Mesothelial cell of epicardium (in vitro differentiated cells): Measurements from ENCODE around the gene NEU1. TPM values are rescaled to one million over a fixed set of nuclear protein-coding genes. Genes with fewer than 3 reads are reported as not detected.
"Not testable (repeated sequence)": the region's sequence is repeated elsewhere in the genome, so short reads cannot be mapped to it uniquely, and the experiment has no call there.

Experiments used
- DNase-seq, 2 experiments: peaks; one replicate each; pipeline ENCODE4 v3.0.0; 2021; ENCODE audit warnings: low spot score in 2 of 2; ENCODE audit not compliant: unreplicated experiment in 2 of 2
- H3K27ac Mint-ChIP-seq: 2 replicates; pipeline ENCODE4 v1.8.0; 2021; ENCODE audit warnings: mixed read lengths
- H3K27me3 Mint-ChIP-seq: 2 replicates; pipeline ENCODE4 v1.8.0; 2021; ENCODE audit warnings: low read depth, mixed read lengths
- H3K36me3 Mint-ChIP-seq: 2 replicates; pipeline ENCODE4 v1.8.0; 2021; ENCODE audit warnings: mixed read lengths
- H3K4me1 Mint-ChIP-seq: 2 replicates; pipeline ENCODE4 v1.8.0; 2021; ENCODE audit warnings: mixed read lengths
- H3K4me3 Mint-ChIP-seq: 2 replicates; pipeline ENCODE4 v1.8.0; 2021; ENCODE audit warnings: mild to moderate bottlenecking, moderate library complexity, mixed read lengths
- H3K9me3 Mint-ChIP-seq: 2 replicates; pipeline ENCODE4 v1.8.0; 2021; ENCODE audit warnings: mixed read lengths
- CTCF ChIP-seq: fragments of 200-600 bp; sonication (generic); IDR thresholded peaks from one replicate; pipeline ENCODE4 v1.5.0; 2021; ENCODE audit warnings: antibody characterized with exemption; ENCODE audit not compliant: unreplicated experiment
- total RNA-seq: library from RNA; stranded (reverse); gene quantifications from 3 replicates; pipeline ENCODE4 v1.2.1, GENCODE V29; 2021

NEU1 gene
- total RNA-seq, 1 donor from 2014 or later, result 24.7 TPM

GRCh38 chr6:31874084-31874670 is 11.6 kb upstream of the NEU1 start:
- DNase-seq, result no peak
- H3K4me1 Mint-ChIP-seq, result peaks cover 6% of the 10 kb centered on the region
- no peaks in the 10 kb centered on the region for H3K9me3 Mint-ChIP-seq
- H3K27ac Mint-ChIP-seq, result no peak overlapping the region
- H3K27me3 Mint-ChIP-seq, result no peaks in the 10 kb centered on the region
- H3K36me3 Mint-ChIP-seq, result no peaks in the 10 kb centered on the region
- no peak overlapping the region for H3K4me3 Mint-ChIP-seq
- no peak for TF ChIP-seq CTCF

- Mint-ChIP-seq H3K36me3 (no peaks in the 10 kb centered on the region), H3K4me3 (no peak overlapping the region), H3K9me3 (no peaks in the 10 kb centered on the region), H3K4me1 (peaks cover 6% of the 10 kb centered on the region), H3K27me3 (no peaks in the 10 kb centered on the region), H3K27ac (peak overlapping the region; percentile 47)
- no peak for DNase-seq
- no peak for TF ChIP-seq CTCF
Measured at GRCh38 chr6:31871046-31871659, 8.5 kb upstream of the NEU1 start.

GRCh38 chr6:31870385-31870921 is 7.8 kb upstream of the NEU1 start:
- H3K27ac Mint-ChIP-seq, result peak overlapping the region; percentile 47
- TF ChIP-seq CTCF, result no peak
- no peak for DNase-seq
- no peak overlapping the region for H3K4me3 Mint-ChIP-seq
- no peaks in the 10 kb centered on the region for H3K27me3 Mint-ChIP-seq
- H3K9me3 Mint-ChIP-seq, result no peaks in the 10 kb centered on the region
- H3K4me1 Mint-ChIP-seq, result peaks cover 6% of the 10 kb centered on the region
- H3K36me3 Mint-ChIP-seq, result no peaks in the 10 kb centered on the region

- Mint-ChIP-seq H3K4me3 (no peak overlapping the region), H3K4me1 (peaks cover 14% of the 10 kb centered on the region), H3K27me3 (no peaks in the 10 kb centered on the region), H3K27ac (no peak overlapping the region), H3K9me3 (no peaks in the 10 kb centered on the region), H3K36me3 (no peaks in the 10 kb centered on the region)
- DNase-seq, result no peak
- TF ChIP-seq CTCF, result no peak
Measured at GRCh38 chr6:31869343-31869742, 6.7 kb upstream of the NEU1 start.

- H3K36me3 Mint-ChIP-seq, DNase-seq, H3K27ac Mint-ChIP-seq, H3K4me3 Mint-ChIP-seq, H3K27me3 Mint-ChIP-seq, H3K9me3 Mint-ChIP-seq: not testable (repeated sequence)
- H3K4me1 Mint-ChIP-seq, result peaks cover 16% of the 10 kb centered on the region
Measured at GRCh38 chr6:31868658-31868971, 6.0 kb upstream of the NEU1 start.

- Mint-ChIP-seq H3K27ac (no peak overlapping the region), H3K36me3 (no peaks in the 10 kb centered on the region), H3K27me3 (no peaks in the 10 kb centered on the region), H3K4me3 (peak overlapping the region; percentile 17), H3K9me3 (no peaks in the 10 kb centered on the region), H3K4me1 (peaks cover 20% of the 10 kb centered on the region)
- DNase-seq, result no peak
- TF ChIP-seq CTCF, result no peak
Measured at GRCh38 chr6:31865205-31866118, 2.8 kb upstream of the NEU1 start.
